ENCODE measurements around the gene TBX3. TPM values are rescaled to one million over a fixed set of nuclear protein-coding genes. Genes with fewer than 3 reads are reported as not detected.

Gene TBX3
- total RNA-seq, 1 donor from 2014 or later = not detected

DNA sequence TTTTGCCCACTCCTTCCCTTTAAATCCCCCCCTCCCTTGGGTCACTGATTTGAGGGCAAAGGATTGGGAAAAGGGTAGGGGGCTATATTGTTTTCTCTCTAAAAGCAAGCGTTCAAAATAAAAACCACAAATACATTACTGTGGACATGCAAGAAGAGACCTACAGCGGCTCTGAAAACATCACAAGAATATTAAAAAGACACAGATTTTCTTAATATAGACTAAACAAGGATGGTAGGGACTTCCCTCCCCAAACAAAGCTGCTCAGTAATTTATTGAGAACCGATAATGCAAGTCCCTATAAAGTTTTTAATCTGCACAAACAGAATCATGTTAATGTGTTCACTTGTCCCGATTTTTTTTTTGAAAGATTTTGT, 12.9 kb downstream of the TBX3 start:
- no peak overlapping the region for H3K4me3 Mint-ChIP-seq

DNA sequence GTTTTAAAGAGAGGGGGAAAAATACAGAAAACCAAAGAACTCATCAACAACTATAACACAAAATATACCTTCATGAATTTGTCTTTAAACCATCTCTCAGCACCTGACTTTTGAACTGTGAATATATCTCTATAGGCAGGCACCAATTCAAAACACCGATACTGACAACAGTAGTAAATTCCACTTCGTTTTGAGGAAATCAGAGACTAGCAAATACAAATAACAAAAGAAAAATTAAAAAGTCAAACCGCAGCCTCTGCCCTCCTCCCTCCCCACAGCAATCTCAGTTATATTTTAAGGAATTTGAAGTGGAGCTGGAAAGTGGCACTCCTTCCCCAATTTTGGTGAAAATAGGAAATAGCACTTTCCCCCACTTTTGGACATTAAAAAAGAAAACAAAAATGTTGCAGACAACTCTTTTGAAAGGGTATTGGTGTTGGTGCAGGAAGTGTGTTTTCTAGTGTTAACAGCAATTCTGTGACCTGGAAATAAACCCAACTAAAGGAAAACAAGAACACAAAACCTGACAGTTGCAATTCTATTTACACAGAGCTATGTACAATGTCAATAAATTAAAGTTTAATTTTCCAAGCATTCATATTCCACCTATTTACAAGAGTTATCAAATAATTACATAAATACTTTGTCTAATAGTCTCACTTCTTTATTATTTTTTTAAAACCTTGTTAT, 13.5 kb downstream of the TBX3 start:
- no peaks in the 10 kb centered on the region for H3K9me3 ChIP-seq (ENCODE audit: low read depth)
- Mint-ChIP-seq H3K27me3 (ENCODE audit: insufficient read depth, low read depth) (peaks cover 93% of the 10 kb centered on the region), H3K27ac (no peak overlapping the region), H3K4me1 (peaks cover 22% of the 10 kb centered on the region), H3K9me3 (no peaks in the 10 kb centered on the region), H3K4me3 (no peak overlapping the region), H3K36me3 (no peaks in the 10 kb centered on the region)
- H3K36me3 ChIP-seq = no peaks in the 10 kb centered on the region
- no peak overlapping the region for H3K4me3 ChIP-seq
- no peak overlapping the region for H2AFZ ChIP-seq (replicated peaks)
- peaks cover 32% of the 10 kb centered on the region for H3K4me1 ChIP-seq
- peak overlapping the region; percentile 73 for H3K4me2 ChIP-seq
- H3F3A ChIP-seq (ENCODE audit: low read depth) = peaks cover 62% of the 10 kb centered on the region
- no peaks in the 10 kb centered on the region for H3K79me2 ChIP-seq (ENCODE audit: low read depth)
- H3K9ac ChIP-seq = no peak overlapping the region
- no peak overlapping the region for H3K27ac ChIP-seq
- TF ChIP-seq EZH2 (IDR thresholded peaks at IDR 0.05) = no peak
- TF ChIP-seq CTCF (IDR thresholded peaks at IDR 0.05) = no peak
- TF ChIP-seq EZH2phosphoT487 (IDR thresholded peaks at IDR 0.05) = no peak
- H4K20me1 ChIP-seq (ENCODE audit: low read depth) = peaks cover 99% of the 10 kb centered on the region
- DNase-seq (ENCODE audit: low spot score) = no peak
- H3K27me3 ChIP-seq = peaks cover 100% of the 10 kb centered on the region

More for the DNA sequence above, 12.9 kb downstream of the TBX3 start:
- Histone ChIP-seq H3K36me3 (no peaks in the 10 kb centered on the region), H3F3A (ENCODE audit: low read depth) (peaks cover 57% of the 10 kb centered on the region), H3K9me3 (ENCODE audit: low read depth) (no peaks in the 10 kb centered on the region), H3K4me2 (no peak overlapping the region), H4K20me1 (ENCODE audit: low read depth) (peaks cover 99% of the 10 kb centered on the region), H3K4me3 (no peak overlapping the region), H3K79me2 (ENCODE audit: low read depth) (no peaks in the 10 kb centered on the region), H3K9ac (no peak overlapping the region), H3K27ac (no peak overlapping the region), H2AFZ (replicated peaks) (no peak overlapping the region), H3K4me1 (peaks cover 26% of the 10 kb centered on the region), H3K27me3 (peaks cover 100% of the 10 kb centered on the region)
- DNase-seq (ENCODE audit: low spot score) = peak; percentile 3
- peaks cover 22% of the 10 kb centered on the region for H3K4me1 Mint-ChIP-seq
- no peak overlapping the region for H3K27ac Mint-ChIP-seq
- TF ChIP-seq EZH2phosphoT487 (IDR thresholded peaks at IDR 0.05) (no peak), CTCF (IDR thresholded peaks at IDR 0.05) (no peak), EZH2 (IDR thresholded peaks at IDR 0.05) (no peak)
- no peaks in the 10 kb centered on the region for H3K9me3 Mint-ChIP-seq
- peaks cover 93% of the 10 kb centered on the region for H3K27me3 Mint-ChIP-seq (ENCODE audit: insufficient read depth, low read depth)
- H3K36me3 Mint-ChIP-seq = no peaks in the 10 kb centered on the region

- no peak overlapping the region for H3K4me3 ChIP-seq
- no peak overlapping the region for H3K9ac ChIP-seq
These were observed 14.3 kb downstream of the TBX3 start for GRCh38 chr12:114669401-114670290.

More at GRCh38 chr12:114669401-114670290, 14.3 kb downstream of the TBX3 start:
- H3K36me3 ChIP-seq = no peaks in the 10 kb centered on the region
- peaks cover 96% of the 10 kb centered on the region for H4K20me1 ChIP-seq (ENCODE audit: low read depth)
- H3K4me2 ChIP-seq = peak overlapping the region; percentile 73
- peaks cover 100% of the 10 kb centered on the region for H3K27me3 ChIP-seq
- peak; percentile 60 for DNase-seq (ENCODE audit: low spot score)
- H3K27ac Mint-ChIP-seq = no peak overlapping the region
- peaks cover 63% of the 10 kb centered on the region for H3F3A ChIP-seq (ENCODE audit: low read depth)
- no peaks in the 10 kb centered on the region for H3K9me3 ChIP-seq (ENCODE audit: low read depth)
- H3K79me2 ChIP-seq (ENCODE audit: low read depth) = no peaks in the 10 kb centered on the region
- no peak overlapping the region for H3K27ac ChIP-seq
- peaks cover 91% of the 10 kb centered on the region for H3K27me3 Mint-ChIP-seq (ENCODE audit: insufficient read depth, low read depth)
- H2AFZ ChIP-seq (replicated peaks) = no peak overlapping the region
- TF ChIP-seq EZH2phosphoT487 (IDR thresholded peaks at IDR 0.05) = peak; percentile 64
- no peak for TF ChIP-seq CTCF (IDR thresholded peaks at IDR 0.05)
- TF ChIP-seq EZH2 (IDR thresholded peaks at IDR 0.05) = peak; percentile 87
- no peaks in the 10 kb centered on the region for H3K9me3 Mint-ChIP-seq
- peaks cover 24% of the 10 kb centered on the region for H3K4me1 Mint-ChIP-seq
- H3K4me1 ChIP-seq = peaks cover 37% of the 10 kb centered on the region
- no peak overlapping the region for H3K4me3 Mint-ChIP-seq
- H3K36me3 Mint-ChIP-seq = no peaks in the 10 kb centered on the region
